Inflammatory macrophage treated with lipopolysaccharide for 4 hours (primary cell): ENCODE measurements around the gene DBET.
"Not testable (repeated sequence)": the region's sequence is repeated elsewhere in the genome, so short reads cannot be mapped to it uniquely, and the experiment has no call there.

ENCODE experiments used
- DNase-seq: peaks from one replicate; pipeline ENCODE4 v3.0.0-alpha.2; 2020

The DBET gene

GRCh38 chr4:190049378-190050239, 14.7 kb upstream of the DBET start:
- DNase-seq, result not testable (repeated sequence)

DNA sequence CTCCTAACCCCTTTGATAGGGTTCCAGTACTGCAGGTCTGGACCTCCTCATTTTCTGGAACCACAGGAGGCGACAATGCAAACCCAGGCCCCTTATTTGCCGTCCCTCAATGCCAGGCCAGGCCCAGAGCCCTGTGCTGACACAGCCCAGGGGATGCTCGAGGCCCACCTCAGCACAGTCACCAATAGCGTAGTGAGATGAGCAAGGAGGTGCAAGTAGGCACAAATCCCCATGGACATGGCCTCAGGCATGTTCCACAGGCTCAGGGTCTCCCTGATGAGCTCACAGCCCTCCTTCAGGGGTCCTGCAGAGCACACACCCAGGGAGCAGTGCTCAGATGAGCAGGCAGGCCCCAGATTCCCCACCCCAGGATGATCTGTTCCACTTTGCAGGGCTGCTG, 5.3 kb upstream of the DBET start:
- not testable (repeated sequence) for DNase-seq

DNA sequence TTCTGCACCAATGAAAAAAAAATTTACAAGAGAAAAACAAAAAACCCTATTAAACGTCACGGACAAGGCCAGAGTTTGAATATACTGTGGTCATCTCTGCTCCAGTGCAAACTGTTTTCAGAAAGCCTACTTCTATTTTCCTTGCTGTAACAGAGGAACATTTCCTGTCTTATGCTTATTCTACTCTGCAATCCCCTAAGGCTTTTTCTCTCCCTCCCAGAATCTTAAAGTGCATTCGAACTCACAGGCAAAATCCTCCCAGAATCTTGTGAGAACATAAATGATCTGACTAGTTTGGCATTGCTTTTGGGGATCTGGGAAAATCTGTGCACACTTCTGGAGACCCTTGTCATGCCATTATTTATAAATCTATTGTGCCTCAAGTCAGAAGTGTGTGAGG, 503 bp downstream of the DBET start:
- DNase-seq, result not testable (repeated sequence)

DNA sequence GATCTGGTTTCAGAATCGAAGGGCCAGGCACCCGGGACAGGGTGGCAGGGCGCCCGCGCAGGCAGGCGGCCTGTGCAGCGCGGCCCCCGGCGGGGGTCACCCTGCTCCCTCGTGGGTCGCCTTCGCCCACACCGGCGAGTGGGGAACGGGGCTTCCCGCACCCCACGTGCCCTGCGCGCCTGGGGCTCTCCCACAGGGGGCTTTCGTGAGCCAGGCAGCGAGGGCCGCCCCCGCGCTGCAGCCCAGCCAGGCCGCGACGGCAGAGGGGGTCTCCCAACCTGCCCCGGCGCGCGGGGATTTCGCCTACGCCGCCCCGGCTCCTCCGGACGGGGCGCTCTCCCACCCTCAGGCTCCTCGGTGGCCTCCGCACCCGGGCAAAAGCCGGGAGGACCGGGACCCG, 4.0 kb downstream of the DBET start:
- not testable (repeated sequence) for DNase-seq

DNA sequence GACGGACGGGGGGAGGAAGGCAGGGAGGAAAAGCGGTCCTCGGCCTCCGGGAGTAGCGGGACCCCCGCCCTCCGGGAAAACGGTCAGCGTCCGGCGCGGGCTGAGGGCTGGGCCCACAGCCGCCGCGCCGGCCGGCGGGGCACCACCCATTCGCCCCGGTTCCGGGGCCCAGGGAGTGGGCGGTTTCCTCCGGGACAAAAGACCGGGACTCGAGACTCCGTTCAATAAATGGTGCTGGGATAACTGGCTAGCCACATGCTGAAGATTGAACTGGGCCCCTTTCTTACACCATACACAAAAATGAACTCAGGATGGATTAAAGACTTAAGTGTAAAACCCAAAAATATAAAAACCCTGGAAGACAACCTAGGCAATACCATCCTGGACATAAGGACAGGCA, 28.8 kb downstream of the DBET start:
- DNase-seq, result not testable (repeated sequence)

GRCh38 chr4:190094031-190094430, 29.7 kb downstream of the DBET start:
- DNase-seq, result not testable (repeated sequence)

DNA sequence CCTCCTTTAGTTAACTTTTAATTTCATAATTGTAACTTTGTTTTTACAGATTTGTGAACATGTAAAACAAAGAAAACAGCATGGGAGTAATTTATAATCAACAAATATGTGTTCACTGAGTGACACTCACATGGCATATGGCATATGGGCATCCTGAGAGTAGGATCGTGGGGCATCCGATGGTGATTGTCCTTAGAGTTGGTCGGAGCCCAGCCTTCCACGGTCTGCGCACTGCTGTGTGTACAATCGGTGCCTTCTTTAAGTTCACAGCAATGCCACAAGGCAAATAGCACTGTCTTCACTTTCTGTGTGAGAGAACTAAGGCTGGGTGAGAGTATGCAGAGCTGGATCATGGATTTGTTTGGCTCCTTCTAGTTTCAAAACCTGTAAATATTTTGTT, 31.0 kb downstream of the DBET start:
- not testable (repeated sequence) for DNase-seq

GRCh38 chr4:190099605-190100004, 35.3 kb downstream of the DBET start:
- DNase-seq, result not testable (repeated sequence)

DNA sequence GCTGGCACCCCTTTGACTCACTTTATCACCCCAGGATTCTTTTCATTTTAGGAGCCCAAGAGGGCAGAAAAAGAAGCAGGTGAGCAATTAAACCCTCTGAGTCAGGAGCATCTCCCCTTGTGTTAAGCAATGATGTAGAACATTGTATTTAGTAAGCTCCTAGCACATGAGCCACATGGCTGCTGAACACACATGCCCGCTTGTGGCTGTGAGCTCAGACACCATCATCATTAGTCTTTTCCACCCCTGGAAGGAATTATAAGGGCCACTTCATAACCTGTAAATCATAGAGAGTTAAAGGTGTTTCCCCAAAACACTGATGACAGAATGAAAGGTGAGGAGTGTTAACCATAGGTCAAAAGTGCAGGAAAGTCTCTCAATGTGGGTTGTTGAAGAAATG, 37.2 kb downstream of the DBET start:
- not testable (repeated sequence) for DNase-seq

DNA sequence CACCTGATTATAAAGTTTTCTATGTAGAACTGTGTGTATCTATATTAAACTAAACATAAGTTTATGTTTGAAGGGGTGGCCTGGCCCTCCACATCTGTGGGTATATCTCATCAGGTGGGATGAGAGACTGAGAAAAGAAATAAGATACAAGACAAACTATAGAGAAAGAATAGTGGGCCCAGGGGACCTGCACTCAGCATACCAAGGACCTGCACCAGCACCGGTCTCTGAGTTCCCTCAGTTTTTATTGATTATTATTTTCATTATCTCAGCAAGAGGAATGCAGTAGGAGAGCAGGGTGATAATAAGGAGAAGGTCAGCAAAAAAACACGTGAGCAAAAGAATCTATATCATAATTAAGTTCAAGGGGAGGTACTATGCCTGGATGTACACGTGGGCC, 41.9 kb downstream of the DBET start:
- not testable (repeated sequence) for DNase-seq

- not testable (repeated sequence) for DNase-seq
These were observed 42.5 kb downstream of the DBET start for GRCh38 chr4:190106611-190107480.

DNA sequence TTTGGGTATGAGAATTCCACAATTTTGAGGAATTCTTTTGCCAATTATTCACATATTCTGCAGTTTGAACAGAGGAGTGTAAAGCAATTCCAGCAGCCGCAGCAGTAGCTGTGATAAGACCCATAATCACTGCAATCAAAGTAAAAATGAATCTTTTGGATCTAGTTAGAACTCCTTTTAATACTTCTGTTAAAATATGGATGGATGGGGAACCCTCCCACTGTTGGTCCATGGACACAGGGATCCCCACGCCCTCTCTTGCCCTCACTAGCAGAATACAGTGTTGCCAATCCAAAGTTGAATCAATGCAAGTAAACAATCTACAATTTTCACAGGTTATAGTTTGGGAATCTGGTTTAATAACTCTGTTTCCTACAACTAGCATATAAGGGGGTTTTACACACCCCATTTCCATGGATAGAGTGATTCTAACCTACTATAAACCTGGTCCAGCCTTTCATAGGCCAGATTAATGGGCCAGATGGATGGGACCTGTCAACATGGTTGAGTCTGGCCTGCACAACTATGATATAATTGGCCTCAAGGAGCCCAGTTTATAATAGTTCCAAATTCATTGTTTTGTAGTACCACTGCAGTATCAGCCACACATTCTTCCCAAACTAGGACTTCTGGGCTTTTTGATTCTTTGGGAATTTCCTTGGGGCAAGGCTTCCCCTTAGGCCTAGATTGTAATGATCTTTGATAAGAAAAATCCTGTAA, 43.6 kb downstream of the DBET start:
- not testable (repeated sequence) for DNase-seq

DNA sequence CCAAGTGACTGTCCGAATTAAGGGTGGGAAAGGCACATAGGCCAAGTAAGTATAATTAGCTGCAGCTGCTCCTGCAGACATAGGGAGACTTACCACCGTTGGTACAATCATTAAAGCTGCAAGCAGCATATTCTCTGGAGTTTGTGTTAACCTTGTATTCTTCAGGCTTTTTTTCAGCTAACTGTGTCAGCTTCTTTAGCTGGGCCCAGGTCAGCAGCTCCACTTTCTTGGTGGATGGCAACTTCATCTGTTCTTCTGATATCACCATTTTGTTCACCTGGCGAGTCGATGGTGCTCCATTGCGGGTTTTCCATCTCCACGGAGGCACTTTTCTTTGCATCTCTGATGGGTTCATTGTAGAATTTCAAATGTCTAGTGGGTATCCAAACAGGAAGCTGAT, 44.5 kb downstream of the DBET start:
- DNase-seq, result not testable (repeated sequence)

GRCh38 chr4:190109390-190110011, 45.2 kb downstream of the DBET start:
- not testable (repeated sequence) for DNase-seq

DNA sequence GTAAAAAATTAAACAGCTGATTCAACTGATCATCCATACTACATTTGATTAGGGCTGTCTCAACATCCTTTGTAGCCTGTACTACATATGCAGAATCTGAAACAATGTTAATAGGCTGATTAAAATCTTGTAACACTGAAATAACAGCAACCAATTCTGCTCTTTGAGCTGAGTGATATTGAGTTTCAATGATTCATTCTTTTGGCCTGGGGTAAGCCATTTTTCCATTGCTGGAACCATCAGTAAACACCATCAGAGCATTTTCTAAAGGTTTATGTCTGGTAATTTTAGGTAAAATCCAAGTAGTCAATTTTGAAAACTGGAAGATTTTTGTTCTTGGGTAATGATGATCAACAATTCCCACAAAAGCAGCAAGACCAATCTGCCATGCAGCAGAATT, 45.7 kb downstream of the DBET start:
- DNase-seq, result not testable (repeated sequence)

DNA sequence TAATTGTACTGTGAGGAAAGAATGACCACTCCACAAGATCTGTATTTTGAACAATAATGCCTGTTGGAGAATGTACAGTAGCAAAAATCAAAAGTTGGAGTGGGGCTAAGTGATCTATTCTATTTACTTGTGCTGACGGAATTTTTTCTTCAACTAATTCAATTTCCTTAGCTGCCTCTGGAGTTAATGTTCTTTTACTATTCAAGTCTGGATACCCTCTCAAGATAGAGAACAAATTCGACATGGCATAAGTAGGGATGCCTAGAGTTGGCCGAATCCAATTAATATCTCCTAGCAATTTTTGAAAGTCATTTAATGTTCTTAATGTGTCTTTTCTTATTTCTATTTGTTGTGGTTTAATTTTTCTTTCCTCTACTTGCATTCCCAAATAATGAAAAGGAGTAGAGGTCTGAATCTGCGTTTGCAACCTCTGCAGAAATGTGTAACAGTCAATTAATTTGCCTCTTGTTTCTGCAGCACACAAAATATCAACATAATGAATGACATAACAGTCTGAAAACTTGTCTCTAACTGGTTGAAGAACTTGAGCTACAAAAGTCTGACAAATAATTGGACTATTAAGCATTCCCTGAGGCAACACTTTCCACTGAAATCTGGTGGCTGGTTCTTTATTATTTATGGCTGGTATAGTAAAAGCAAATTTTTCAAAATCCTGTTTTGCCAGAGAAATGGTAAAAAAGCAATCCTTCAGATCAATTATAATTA, 46.4 kb downstream of the DBET start:
- not testable (repeated sequence) for DNase-seq

DNA sequence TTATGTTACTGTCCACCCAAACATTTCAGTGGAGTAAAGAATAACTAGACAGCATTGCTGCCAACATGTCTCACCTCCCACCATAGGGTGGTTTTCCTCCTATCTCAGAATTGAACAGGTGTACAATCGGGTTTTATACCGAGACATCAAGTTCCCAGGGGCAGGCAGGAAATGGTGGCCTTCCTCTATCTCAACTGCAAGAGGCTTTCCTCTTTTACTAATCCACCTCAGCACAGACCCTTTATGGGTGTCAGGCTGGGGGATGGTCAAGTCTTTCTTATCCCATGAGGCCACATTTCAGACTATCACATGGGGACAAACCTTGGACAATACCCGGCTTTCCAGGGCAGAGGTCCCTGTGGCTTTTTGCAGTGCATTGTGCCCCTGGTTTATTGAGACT, 48.6 kb downstream of the DBET start:
- DNase-seq, result not testable (repeated sequence)

GRCh38 chr4:190114991-190115390, 50.7 kb downstream of the DBET start:
- not testable (repeated sequence) for DNase-seq
